Measurements from ENCODE around the gene SOCS7. TPM values are rescaled to one million over a fixed set of nuclear protein-coding genes. Genes with fewer than 3 reads are reported as not detected.
"Not testable (repeated sequence)": the region's sequence is repeated elsewhere in the genome, so short reads cannot be mapped to it uniquely, and the experiment has no call there.

SOCS7 gene
- polyA plus RNA-seq, 2 donors: 3.8 to 4.2 TPM

DNA sequence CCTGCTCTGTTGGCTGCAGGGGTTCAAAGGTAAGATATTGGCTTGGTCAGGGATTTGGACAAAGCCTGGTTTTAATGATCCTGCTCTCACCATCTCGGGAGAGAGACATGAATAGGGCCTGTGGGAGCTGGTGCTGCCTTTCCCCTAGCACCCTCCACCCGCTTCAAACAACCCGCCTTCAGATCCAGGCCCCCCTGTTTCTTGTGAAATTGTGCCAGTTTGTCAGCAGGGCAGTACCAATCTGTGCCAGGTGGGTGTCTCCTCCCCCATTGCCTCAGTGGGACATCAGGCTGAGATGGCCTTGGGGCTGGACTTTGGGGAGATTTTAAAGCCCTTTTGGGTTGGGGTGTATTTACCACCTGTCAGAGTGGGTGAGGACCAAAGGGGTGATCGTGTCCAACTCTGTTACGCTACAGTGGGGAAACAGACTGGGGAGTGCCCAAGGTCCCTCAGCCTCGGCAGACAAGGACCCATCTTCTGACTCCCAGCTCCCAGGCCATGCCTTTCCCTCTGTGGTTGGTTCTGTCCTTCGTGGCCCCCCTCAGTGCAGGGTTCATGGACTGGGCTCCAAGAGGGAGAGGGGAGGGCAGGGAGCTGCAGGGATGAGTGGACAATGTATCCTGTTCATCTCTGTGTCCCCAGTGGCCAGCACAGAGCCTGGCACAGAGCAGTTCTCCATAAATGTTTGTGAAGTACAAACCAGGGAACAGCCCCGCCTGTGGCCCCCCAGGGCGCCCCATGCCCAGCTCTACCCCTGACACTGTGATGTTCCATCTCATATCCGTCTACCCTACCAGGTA, 79.9 kb downstream of the SOCS7 start:
- Histone ChIP-seq H3K36me3 (ENCODE audit: control insufficient read depth in 2 of 2, insufficient read depth in 2 of 2, low read length in 1 of 2) (no peaks in the 10 kb centered on the region), H3K9me3 (ENCODE audit: control insufficient read depth in 2 of 2, insufficient read depth in 1 of 2, low read depth in 1 of 2, low read length in 1 of 2) (no peaks in the 10 kb centered on the region), H3K4me1 (ENCODE audit: control insufficient read depth in 2 of 2, insufficient read depth in 2 of 2, low read length in 1 of 2) (peaks cover 5 to 14% of the 10 kb centered on the region in 2 donors), H3K27me3 (ENCODE audit: control insufficient read depth in 1 of 2, insufficient read depth in 2 of 2, low read length in 2 of 2) (no peaks in the 10 kb centered on the region), H3K4me3 (ENCODE audit: low read depth in 1 of 2, low read length in 2 of 2) (no peak overlapping the region), H3K27ac (ENCODE audit: low read depth in 2 of 2, low read length in 1 of 2) (no peak overlapping the region)
- WGBS, 2 donors: 78 to 84% methylated on average over 10 of the region's 10 CpGs

DNA sequence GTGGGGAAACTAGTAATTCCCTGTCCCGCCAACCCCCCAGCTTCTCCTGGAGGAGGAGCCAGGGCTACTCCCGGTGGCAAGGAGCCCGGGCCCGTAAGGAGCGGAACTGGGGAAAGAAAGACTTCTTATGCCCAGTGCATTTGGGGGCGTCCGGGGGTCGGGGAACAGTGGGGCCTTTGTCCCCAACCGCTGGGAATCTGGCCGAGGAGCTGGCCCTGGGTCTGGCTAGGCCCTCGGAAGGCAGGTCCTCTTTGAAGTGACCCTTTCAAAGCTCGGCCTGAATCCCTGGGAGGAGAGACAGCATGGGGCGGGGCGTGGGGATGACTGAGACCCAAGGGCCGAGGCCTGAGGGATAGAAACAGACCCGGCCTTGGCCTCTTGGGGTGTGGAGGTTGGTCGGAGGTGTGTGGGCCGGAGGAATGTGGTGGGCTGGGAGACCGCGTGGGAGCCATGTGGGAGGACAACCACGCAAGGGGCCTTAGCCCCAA, 82.6 kb downstream of the SOCS7 start:
- no peak overlapping the region for H3K27ac ChIP-seq (ENCODE audit: low read depth in 2 of 2, low read length in 1 of 2)
- no peak overlapping the region for H3K4me3 ChIP-seq (ENCODE audit: low read depth in 1 of 2, low read length in 2 of 2)
- whole genome bisulfite sequencing, 2 donors: 83 to 85% methylated on average over 20 to 21 of the region's 21 CpGs
- H3K9me3 ChIP-seq (ENCODE audit: control insufficient read depth in 2 of 2, insufficient read depth in 1 of 2, low read depth in 1 of 2, low read length in 1 of 2): no peaks in the 10 kb centered on the region
- H3K4me1 ChIP-seq (ENCODE audit: control insufficient read depth in 2 of 2, insufficient read depth in 2 of 2, low read length in 1 of 2): peaks cover 2 to 5% of the 10 kb centered on the region in 2 donors
- H3K27me3 ChIP-seq (ENCODE audit: control insufficient read depth in 1 of 2, insufficient read depth in 2 of 2, low read length in 2 of 2): no peaks in the 10 kb centered on the region
- no peaks in the 10 kb centered on the region for H3K36me3 ChIP-seq (ENCODE audit: control insufficient read depth in 2 of 2, insufficient read depth in 2 of 2, low read length in 1 of 2)

DNA sequence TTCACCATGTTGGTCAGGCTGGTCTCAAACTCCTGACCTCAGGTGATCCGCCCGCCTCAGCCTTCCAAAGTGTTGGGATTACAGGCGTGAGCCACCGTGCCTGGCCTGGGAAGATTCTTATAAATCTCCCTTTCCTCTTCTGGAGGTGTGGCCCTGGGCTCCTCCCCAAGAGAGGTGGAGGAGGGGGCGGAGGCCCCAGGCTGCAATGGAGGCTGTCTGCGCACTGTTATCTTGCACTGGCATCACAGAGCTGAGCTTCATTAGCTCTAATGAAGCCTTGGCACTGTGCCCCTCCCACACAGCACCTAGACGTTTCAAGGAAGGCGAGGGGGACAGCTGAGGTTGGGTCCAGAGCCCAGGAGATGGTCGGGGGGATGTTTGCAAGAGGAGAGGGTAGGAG, 84.2 kb downstream of the SOCS7 start:
- H3K36me3 ChIP-seq (ENCODE audit: control insufficient read depth in 2 of 2, insufficient read depth in 2 of 2, low read length in 1 of 2): no peaks in the 10 kb centered on the region
- no peak overlapping the region for H3K4me3 ChIP-seq (ENCODE audit: low read depth in 1 of 2, low read length in 2 of 2)
- H3K4me1 ChIP-seq (ENCODE audit: control insufficient read depth in 2 of 2, insufficient read depth in 2 of 2, low read length in 1 of 2): no peaks in the 10 kb centered on the region
- WGBS, 2 donors: 74 to 79% methylated on average over 9 of the region's 9 CpGs
- H3K27ac ChIP-seq (ENCODE audit: low read depth in 2 of 2, low read length in 1 of 2): no peak overlapping the region
- no peaks in the 10 kb centered on the region for H3K27me3 ChIP-seq (ENCODE audit: control insufficient read depth in 1 of 2, insufficient read depth in 2 of 2, low read length in 2 of 2)
- no peaks in the 10 kb centered on the region for H3K9me3 ChIP-seq (ENCODE audit: control insufficient read depth in 2 of 2, insufficient read depth in 1 of 2, low read depth in 1 of 2, low read length in 1 of 2)

DNA sequence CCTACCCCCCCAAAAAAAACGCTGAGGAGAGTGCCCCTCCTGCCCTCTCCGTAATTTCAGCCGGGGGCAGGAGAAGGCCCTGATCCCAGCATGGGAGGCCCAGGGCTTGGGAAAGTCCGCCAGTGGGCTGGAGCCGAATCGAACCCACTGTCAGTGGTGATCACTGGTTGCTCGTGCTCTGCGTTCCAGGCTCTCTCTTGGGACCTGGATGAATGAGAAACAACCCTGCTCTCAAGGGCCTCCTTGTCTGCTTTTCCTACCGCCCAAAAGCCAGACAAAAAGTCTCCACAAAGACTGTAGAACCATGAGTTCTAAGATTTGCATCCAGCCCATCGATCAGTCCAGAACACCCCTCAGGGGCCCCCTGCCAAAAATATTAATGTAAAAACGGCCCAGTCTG, 84.7 kb downstream of the SOCS7 start:
- H3K9me3 ChIP-seq (ENCODE audit: control insufficient read depth in 2 of 2, insufficient read depth in 1 of 2, low read depth in 1 of 2, low read length in 1 of 2): no peaks in the 10 kb centered on the region
- no peaks in the 10 kb centered on the region for H3K4me1 ChIP-seq (ENCODE audit: control insufficient read depth in 2 of 2, insufficient read depth in 2 of 2, low read length in 1 of 2)
- 70 to 71% methylated on average over 11 of the region's 11 CpGs for WGBS, 2 donors
- H3K27me3 ChIP-seq (ENCODE audit: control insufficient read depth in 1 of 2, insufficient read depth in 2 of 2, low read length in 2 of 2): no peaks in the 10 kb centered on the region
- H3K4me3 ChIP-seq (ENCODE audit: low read depth in 1 of 2, low read length in 2 of 2): no peak overlapping the region
- H3K36me3 ChIP-seq (ENCODE audit: control insufficient read depth in 2 of 2, insufficient read depth in 2 of 2, low read length in 1 of 2): no peaks in the 10 kb centered on the region
- H3K27ac ChIP-seq (ENCODE audit: low read depth in 2 of 2, low read length in 1 of 2): no peak overlapping the region

DNA sequence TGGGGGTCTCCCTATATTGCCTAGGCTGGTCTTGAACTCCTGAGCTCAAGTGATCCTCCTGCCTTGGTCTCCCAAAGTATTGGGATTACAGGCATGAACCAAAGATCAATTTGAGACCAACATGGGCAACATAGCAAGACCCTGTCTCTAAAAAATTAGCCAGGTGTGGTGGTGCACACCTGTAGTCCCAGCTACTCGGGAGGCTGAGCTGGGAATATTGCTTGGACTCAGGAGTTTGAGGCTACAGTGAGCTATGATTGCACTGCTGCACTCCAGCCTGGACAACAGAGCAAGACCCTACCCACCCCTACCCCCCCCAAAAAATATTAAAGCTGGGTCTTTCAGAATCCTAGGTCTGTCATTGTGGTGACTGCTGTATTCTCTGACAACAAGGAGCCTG, 85.7 kb downstream of the SOCS7 start:
- not testable (repeated sequence) for H3K4me3 ChIP-seq (ENCODE audit: low read depth in 1 of 2, low read length in 2 of 2); H3K4me1 ChIP-seq (ENCODE audit: control insufficient read depth in 2 of 2, insufficient read depth in 2 of 2, low read length in 1 of 2); H3K36me3 ChIP-seq (ENCODE audit: control insufficient read depth in 2 of 2, insufficient read depth in 2 of 2, low read length in 1 of 2); H3K27me3 ChIP-seq (ENCODE audit: control insufficient read depth in 1 of 2, insufficient read depth in 2 of 2, low read length in 2 of 2); H3K9me3 ChIP-seq (ENCODE audit: control insufficient read depth in 2 of 2, insufficient read depth in 1 of 2, low read depth in 1 of 2, low read length in 1 of 2); H3K27ac ChIP-seq (ENCODE audit: low read depth in 2 of 2, low read length in 1 of 2)
- WGBS, 2 donors: 74 to 88% methylated on average over 1 of the region's 1 CpG

DNA sequence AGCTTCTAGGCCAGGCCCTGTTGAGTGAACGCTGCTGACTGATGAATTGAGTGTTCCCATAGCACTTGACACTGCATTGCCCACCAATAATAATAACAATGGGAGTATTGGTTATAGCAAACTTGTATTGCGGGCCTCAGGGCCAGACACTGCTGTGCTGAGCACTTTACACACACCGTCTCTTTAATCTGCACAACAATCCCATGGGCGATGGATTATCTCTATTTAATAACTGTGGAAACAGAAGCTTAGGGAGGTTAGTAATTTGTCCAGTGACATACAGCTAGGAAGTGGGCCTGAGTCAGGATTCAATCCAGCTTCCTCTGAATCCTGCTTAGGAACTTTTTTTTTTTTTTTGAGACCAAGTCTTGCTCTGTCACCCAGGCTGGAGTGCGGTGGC, 87.8 kb downstream of the SOCS7 start:
- H3K4me3 ChIP-seq (ENCODE audit: low read depth in 1 of 2, low read length in 2 of 2): no peak overlapping the region
- H3K36me3 ChIP-seq (ENCODE audit: control insufficient read depth in 2 of 2, insufficient read depth in 2 of 2, low read length in 1 of 2): no peaks in the 10 kb centered on the region
- no peaks in the 10 kb centered on the region for H3K27me3 ChIP-seq (ENCODE audit: control insufficient read depth in 1 of 2, insufficient read depth in 2 of 2, low read length in 2 of 2)
- H3K9me3 ChIP-seq (ENCODE audit: control insufficient read depth in 2 of 2, insufficient read depth in 1 of 2, low read depth in 1 of 2, low read length in 1 of 2): no peaks in the 10 kb centered on the region
- H3K4me1 ChIP-seq (ENCODE audit: control insufficient read depth in 2 of 2, insufficient read depth in 2 of 2, low read length in 1 of 2): peaks cover 3 to 12% of the 10 kb centered on the region in 2 donors
- 90% methylated on average over 5 of the region's 5 CpGs for WGBS, 2 donors
- no peak overlapping the region for H3K27ac ChIP-seq (ENCODE audit: low read depth in 2 of 2, low read length in 1 of 2)

DNA sequence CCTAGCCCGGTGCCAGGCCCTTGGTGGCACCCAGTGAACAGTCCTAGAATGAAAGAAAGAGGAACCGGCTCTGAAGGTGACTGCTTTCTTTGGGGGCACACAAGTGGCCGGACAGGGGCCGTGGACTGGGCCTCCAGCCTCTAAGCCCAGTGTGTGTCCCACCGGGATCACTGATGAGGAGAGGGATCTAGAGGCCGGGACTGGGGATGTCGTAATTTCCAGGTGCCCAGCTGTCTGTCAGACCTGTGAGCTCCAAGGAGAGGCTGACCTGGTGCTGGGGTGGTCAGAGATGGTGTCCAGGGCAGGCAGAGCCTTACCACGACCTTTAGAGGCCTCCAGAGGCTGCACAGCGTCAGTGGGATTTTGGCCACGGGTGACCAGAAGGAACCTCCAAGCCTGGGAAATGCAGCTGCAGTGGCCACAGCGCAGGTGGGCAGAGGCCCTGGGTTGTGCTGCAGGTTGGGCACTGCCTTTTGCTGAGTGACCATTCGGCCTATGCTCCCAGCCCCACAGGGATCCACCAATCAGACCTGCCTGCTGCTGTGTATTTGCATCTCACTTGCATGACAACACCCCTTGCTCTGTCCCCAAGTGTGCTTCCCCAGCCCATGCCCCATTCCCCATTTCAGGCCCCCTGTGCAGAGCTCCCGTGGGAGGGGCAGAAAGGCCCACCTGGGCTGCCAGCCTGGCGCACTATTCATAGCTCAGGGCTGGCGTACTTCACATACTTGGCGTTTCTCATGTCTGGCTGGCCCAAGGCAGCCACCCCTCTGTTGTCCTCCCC, 89.2 kb downstream of the SOCS7 start:
- Histone ChIP-seq H3K9me3 (ENCODE audit: control insufficient read depth in 2 of 2, insufficient read depth in 1 of 2, low read depth in 1 of 2, low read length in 1 of 2) (no peaks in the 10 kb centered on the region), H3K4me3 (ENCODE audit: low read depth in 1 of 2, low read length in 2 of 2) (no peak overlapping the region), H3K36me3 (ENCODE audit: control insufficient read depth in 2 of 2, insufficient read depth in 2 of 2, low read length in 1 of 2) (no peaks in the 10 kb centered on the region), H3K27ac (ENCODE audit: low read depth in 2 of 2, low read length in 1 of 2) (peak overlapping the region; percentile 9 to 34), H3K4me1 (ENCODE audit: control insufficient read depth in 2 of 2, insufficient read depth in 2 of 2, low read length in 1 of 2) (peaks cover 3 to 13% of the 10 kb centered on the region in 2 donors), H3K27me3 (ENCODE audit: control insufficient read depth in 1 of 2, insufficient read depth in 2 of 2, low read length in 2 of 2) (no peaks in the 10 kb centered on the region)
- WGBS, 2 donors: 76 to 79% methylated on average over 16 of the region's 16 CpGs

DNA sequence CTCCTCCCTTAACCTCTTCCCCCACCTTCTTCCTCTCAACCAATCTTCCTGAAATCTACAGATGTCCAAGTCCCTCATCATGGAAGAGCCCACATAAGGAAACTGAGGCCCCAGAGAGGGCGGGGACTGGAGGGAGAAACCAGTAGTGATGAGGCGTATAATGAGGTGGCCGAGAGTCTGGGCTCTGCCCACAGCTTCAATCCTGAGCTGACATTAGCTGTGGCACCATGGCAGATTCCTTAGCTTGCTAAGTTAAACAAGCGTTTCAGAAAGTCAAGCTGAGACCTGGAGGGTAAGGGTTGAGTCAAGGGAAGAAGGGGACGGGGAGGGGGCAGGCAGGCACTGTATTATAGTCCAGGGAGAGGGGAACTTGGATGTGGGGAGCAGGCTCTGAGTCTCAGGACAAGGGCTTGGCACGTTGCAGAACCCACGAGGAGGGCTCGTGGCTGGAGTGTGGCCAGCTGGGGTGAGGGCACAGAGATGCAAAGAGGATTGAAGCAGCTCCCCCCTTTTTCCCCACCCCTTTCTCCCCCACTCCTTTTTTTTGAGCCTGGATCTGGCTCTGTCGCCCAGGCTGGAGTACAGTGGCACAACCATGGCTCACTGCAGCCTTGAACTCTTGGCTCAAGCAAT, 89.9 kb downstream of the SOCS7 start:
- no peaks in the 10 kb centered on the region for H3K27me3 ChIP-seq (ENCODE audit: control insufficient read depth in 1 of 2, insufficient read depth in 2 of 2, low read length in 2 of 2)
- no peak overlapping the region for H3K27ac ChIP-seq (ENCODE audit: low read depth in 2 of 2, low read length in 1 of 2)
- H3K4me3 ChIP-seq (ENCODE audit: low read depth in 1 of 2, low read length in 2 of 2): no peak overlapping the region
- no peaks in the 10 kb centered on the region for H3K36me3 ChIP-seq (ENCODE audit: control insufficient read depth in 2 of 2, insufficient read depth in 2 of 2, low read length in 1 of 2)
- peaks cover 3 to 13% of the 10 kb centered on the region in 2 donors for H3K4me1 ChIP-seq (ENCODE audit: control insufficient read depth in 2 of 2, insufficient read depth in 2 of 2, low read length in 1 of 2)
- H3K9me3 ChIP-seq (ENCODE audit: control insufficient read depth in 2 of 2, insufficient read depth in 1 of 2, low read depth in 1 of 2, low read length in 1 of 2): no peaks in the 10 kb centered on the region
- 71% methylated on average over 9 of the region's 9 CpGs for WGBS, 2 donors

DNA sequence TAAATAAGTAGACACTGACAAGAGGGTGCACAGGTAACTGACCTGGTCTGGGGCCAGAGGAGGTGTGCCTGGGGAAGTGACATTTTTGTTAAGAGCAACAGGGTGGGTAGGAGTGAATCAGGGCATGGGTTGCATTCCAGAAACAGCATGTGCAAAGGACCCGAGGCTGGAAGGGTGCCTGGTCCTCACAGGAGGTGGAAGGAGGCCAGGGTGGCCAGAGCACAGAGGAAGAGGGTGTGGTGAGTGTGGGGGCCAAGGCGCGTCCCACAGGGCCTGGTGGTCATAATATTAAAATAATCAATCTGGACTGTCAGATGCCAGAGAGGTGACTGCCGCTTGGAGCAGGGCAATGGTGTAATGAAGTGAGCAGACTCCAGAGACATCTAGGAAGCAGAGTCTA, 90.9 kb downstream of the SOCS7 start:
- Histone ChIP-seq H3K4me3 (ENCODE audit: low read depth in 1 of 2, low read length in 2 of 2) (no peak overlapping the region), H3K4me1 (ENCODE audit: control insufficient read depth in 2 of 2, insufficient read depth in 2 of 2, low read length in 1 of 2) (peaks cover 3 to 15% of the 10 kb centered on the region in 2 donors), H3K27ac (ENCODE audit: low read depth in 2 of 2, low read length in 1 of 2) (peak overlapping the region in 1 of 2 donors; percentile 34), H3K36me3 (ENCODE audit: control insufficient read depth in 2 of 2, insufficient read depth in 2 of 2, low read length in 1 of 2) (no peaks in the 10 kb centered on the region), H3K9me3 (ENCODE audit: control insufficient read depth in 2 of 2, insufficient read depth in 1 of 2, low read depth in 1 of 2, low read length in 1 of 2) (no peaks in the 10 kb centered on the region), H3K27me3 (ENCODE audit: control insufficient read depth in 1 of 2, insufficient read depth in 2 of 2, low read length in 2 of 2) (no peaks in the 10 kb centered on the region)
- 57 to 60% methylated on average over 4 of the region's 4 CpGs for WGBS, 2 donors
